WI38 (cell line): ENCODE data around the gene SNIP1.
"Not testable (repeated sequence)": the region's sequence is repeated elsewhere in the genome, so short reads cannot be mapped to it uniquely, and the experiment has no call there.

Experiments used
- H3K4me3 ChIP-seq: 2 replicates; pipeline ENCODE4 v1.5.1; 2011; ENCODE audit warnings: low read depth, mild to moderate bottlenecking, control low read depth, low read length
- CTCF ChIP-seq: IDR thresholded peaks from 2 replicates; pipeline ENCODE4 v1.5.1; 2012; ENCODE audit warnings: low read depth, mild to moderate bottlenecking, control low read depth, low read length

SNIP1 gene

GRCh38 chr1:37514350-37515184, 39.5 kb downstream of the SNIP1 start, which contains the start of gene MEAF6:
Gene MEAF6 (minus strand): TSS chr1:37514766. CDS start chr1:37514746, 20 bp downstream.
- peak; percentile 12; the same call in 1 of the 2 replicates for TF ChIP-seq CTCF
- H3K4me3 ChIP-seq = peak within 1 kb of the TSS; percentile 81

DNA sequence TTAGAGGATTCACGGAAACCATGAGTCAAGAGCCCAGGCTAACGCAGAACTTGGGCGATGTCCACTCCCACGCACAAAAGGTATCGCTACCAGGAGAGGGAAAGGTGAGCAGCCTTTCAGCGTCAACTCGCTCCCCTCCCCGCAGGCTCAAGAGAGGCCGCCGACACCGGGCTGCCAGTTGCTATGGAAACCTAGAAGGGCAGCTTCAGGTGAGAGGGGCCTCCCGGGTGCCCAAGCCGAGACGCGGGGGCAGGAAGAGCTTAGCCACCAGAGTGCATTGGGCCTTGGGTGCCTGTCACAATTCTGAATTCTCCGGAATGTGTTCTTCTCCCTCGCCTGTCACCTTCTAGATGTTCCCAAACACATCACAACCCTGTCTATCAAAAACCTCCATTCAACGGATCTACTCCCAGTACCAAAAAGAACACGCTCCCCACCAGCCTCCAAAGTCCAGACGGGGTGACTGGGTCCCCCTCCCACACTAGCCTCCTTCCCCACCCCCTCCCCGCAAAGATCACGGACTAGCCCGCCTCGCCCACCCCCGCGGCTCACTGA, 40.2 kb downstream of the SNIP1 start:
- peak overlapping the region; percentile 81 for H3K4me3 ChIP-seq
- TF ChIP-seq CTCF = no peak

DNA sequence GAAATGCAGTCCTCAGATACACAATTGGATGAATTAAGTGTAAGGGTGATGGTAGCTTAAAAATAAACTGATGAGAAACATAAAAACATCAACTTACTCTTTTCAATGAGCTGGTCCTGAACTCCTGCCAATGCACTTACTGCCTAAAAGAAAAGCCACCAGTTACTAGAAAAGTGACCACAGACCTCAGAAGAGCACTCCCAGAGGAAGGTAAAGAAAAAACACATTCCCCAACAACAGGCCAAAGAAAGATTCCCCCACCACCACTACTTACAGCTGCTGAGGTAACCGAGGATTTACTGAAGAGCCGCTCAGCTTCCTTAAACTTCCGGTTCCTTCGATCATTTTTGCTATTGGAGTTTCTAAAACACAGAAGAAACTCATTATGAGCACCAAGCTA, 44.9 kb downstream of the SNIP1 start:
- TF ChIP-seq CTCF = no peak
- no peak overlapping the region for H3K4me3 ChIP-seq

GRCh38 chr1:37506740-37507139, 47.4 kb downstream of the SNIP1 start:
- TF ChIP-seq CTCF = no peak
- H3K4me3 ChIP-seq = no peak overlapping the region

- H3K4me3 ChIP-seq = not testable (repeated sequence)
Observed at GRCh38 chr1:37502791-37503190, 51.3 kb downstream of the SNIP1 start.

- no peak for TF ChIP-seq CTCF
- no peak overlapping the region for H3K4me3 ChIP-seq
Observed at GRCh38 chr1:37502104-37502503, 52.0 kb downstream of the SNIP1 start.

GRCh38 chr1:37501661-37502060, 52.4 kb downstream of the SNIP1 start:
- no peak overlapping the region for H3K4me3 ChIP-seq
- no peak for TF ChIP-seq CTCF
